ENCODE data around the gene FLVCR2. TPM values are rescaled to one million over a fixed set of nuclear protein-coding genes. Genes with fewer than 3 reads are reported as not detected.

The FLVCR2 gene
- total RNA-seq, 1 donor from 2014 or later: 0.79 TPM

- Histone ChIP-seq H3K36me3 (ENCODE audit: control insufficient read depth, insufficient read depth, low read length) (peaks cover 3% of the 10 kb centered on the region), H3K4me3 (ENCODE audit: low read depth, low read length) (no peak overlapping the region), H3K27me3 (ENCODE audit: control insufficient read depth, insufficient read depth, low read length) (no peaks in the 10 kb centered on the region)
- DNase-seq (ENCODE audit: low read depth) (no peak), FAIRE-seq (no peak)
- no peak for TF ChIP-seq CTCF (IDR thresholded peaks at IDR 0.05; ENCODE audit: insufficient read depth, low read length, severe bottlenecking)
Observed at GRCh38 chr14:75662966-75663365, 84.5 kb downstream of the FLVCR2 start.

DNA sequence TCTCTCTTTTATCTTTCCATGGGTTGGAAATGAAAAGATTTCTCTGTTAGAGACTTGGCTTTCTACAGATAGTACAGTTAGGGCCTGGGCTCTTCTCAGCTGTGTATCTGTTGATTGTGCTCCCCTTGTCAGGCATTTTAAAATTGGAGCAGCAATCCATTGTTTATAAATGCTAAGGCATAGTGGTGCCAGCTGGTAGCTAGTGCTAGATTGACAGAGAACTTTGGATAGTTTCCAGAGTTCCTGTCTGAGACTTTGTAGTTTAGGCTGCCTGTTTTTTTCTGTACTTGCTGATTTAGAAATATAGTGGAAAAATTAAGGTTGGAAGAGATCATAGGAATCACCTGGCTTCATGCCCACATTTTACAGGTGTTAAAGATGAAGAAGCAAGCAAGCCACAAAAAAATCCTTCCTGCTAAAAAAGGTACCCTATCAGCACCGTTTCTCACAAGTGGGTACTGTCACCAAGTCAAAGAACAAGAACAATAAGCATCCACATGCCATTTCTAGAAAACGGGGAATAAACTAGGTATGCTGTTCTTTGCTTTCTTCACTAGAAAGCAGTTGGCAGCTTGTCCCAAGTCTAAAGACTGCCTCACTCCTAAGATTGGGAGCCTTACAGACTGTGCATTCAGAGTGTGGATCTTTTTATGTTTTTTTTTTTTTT is 88.8 kb downstream of the FLVCR2 start:
- FAIRE-seq (no peak), DNase-seq (ENCODE audit: low read depth) (no peak)
- H3K36me3 ChIP-seq (ENCODE audit: control insufficient read depth, insufficient read depth, low read length): peaks cover 5% of the 10 kb centered on the region
- TF ChIP-seq CTCF (IDR thresholded peaks at IDR 0.05; ENCODE audit: insufficient read depth, low read length, severe bottlenecking): no peak
- no peaks in the 10 kb centered on the region for H3K27me3 ChIP-seq (ENCODE audit: control insufficient read depth, insufficient read depth, low read length)
- H3K4me3 ChIP-seq (ENCODE audit: low read depth, low read length): no peak overlapping the region

- DNase-seq (ENCODE audit: low read depth): no peak
- no peak for FAIRE-seq
- no peaks in the 10 kb centered on the region for H3K27me3 ChIP-seq (ENCODE audit: control insufficient read depth, insufficient read depth, low read length)
- no peak for TF ChIP-seq CTCF (IDR thresholded peaks at IDR 0.05; ENCODE audit: insufficient read depth, low read length, severe bottlenecking)
- no peak overlapping the region for H3K4me3 ChIP-seq (ENCODE audit: low read depth, low read length)
- peaks cover 4% of the 10 kb centered on the region for H3K36me3 ChIP-seq (ENCODE audit: control insufficient read depth, insufficient read depth, low read length)
Observed at GRCh38 chr14:75672605-75673192, 94.3 kb downstream of the FLVCR2 start.

GRCh38 chr14:75673345-75674035 is 95.1 kb downstream of the FLVCR2 start:
- TF ChIP-seq CTCF (IDR thresholded peaks at IDR 0.05; ENCODE audit: insufficient read depth, low read length, severe bottlenecking): no peak
- H3K36me3 ChIP-seq (ENCODE audit: control insufficient read depth, insufficient read depth, low read length): peaks cover 4% of the 10 kb centered on the region
- FAIRE-seq: no peak

GRCh38 chr14:75675265-75675960 is 97.0 kb downstream of the FLVCR2 start:
- no peak for FAIRE-seq
- Histone ChIP-seq H3K4me3 (ENCODE audit: low read depth, low read length) (no peak overlapping the region), H3K36me3 (ENCODE audit: control insufficient read depth, insufficient read depth, low read length) (peaks cover 3% of the 10 kb centered on the region), H3K27me3 (ENCODE audit: control insufficient read depth, insufficient read depth, low read length) (no peaks in the 10 kb centered on the region)
- TF ChIP-seq CTCF (IDR thresholded peaks at IDR 0.05; ENCODE audit: insufficient read depth, low read length, severe bottlenecking): no peak
- peak; percentile 83 for DNase-seq (ENCODE audit: low read depth)

More at GRCh38 chr14:75673345-75674035, 95.1 kb downstream of the FLVCR2 start:
- Histone ChIP-seq H3K4me3 (ENCODE audit: low read depth, low read length) (no peak overlapping the region), H3K27me3 (ENCODE audit: control insufficient read depth, insufficient read depth, low read length) (no peaks in the 10 kb centered on the region)
- DNase-seq (ENCODE audit: low read depth): no peak

Data from bronchial epithelial cell (primary cell).